Neutrophil (primary cell): ENCODE results near the gene TTLL9.

Experiments
- H3K27ac ChIP-seq: fragments of 200-600 bp; sonication (generic); 2 replicates; pipeline ENCODE4 v1.5.1; 2016; ENCODE audit warnings: mild to moderate bottlenecking, moderate library complexity
- H3K27me3 ChIP-seq: fragments of 200-600 bp; sonication (generic); 2 replicates; pipeline ENCODE4 v1.6.0; 2016; ENCODE audit warnings: mild to moderate bottlenecking
- H3K36me3 ChIP-seq: fragments of 200-600 bp; sonication (generic); 2 replicates; pipeline ENCODE4 v1.5.1; 2017
- H3K4me1 ChIP-seq, 2 experiments: fragments of 200-600 bp in 1 of 2; sonication (generic) in 1 of 2; 1 replicate in 1 of 2; 2 replicates in 1 of 2; pipeline versions ENCODE4 v1.5.1 to v1.6.1; 2013 to 2016; ENCODE audit warnings: low read depth in 1 of 2, low read length in 1 of 2, mild to moderate bottlenecking in 1 of 2, moderate library complexity in 1 of 2; ENCODE audit not compliant: control insufficient read depth in 1 of 2, insufficient read depth in 1 of 2
- H3K4me3 ChIP-seq, 2 experiments: fragments of 200-600 bp in 1 of 2; sonication (generic) in 1 of 2; 1 replicate in 1 of 2; 2 replicates in 1 of 2; pipeline ENCODE4 v1.5.1; 2013 to 2016; ENCODE audit warnings: low read depth in 1 of 2, low read length in 1 of 2, mild to moderate bottlenecking in 1 of 2, moderate library complexity in 1 of 2
- H3K9me3 ChIP-seq: fragments of 200-600 bp; sonication (generic); 2 replicates; pipeline ENCODE4 v1.5.1; 2016
- CTCF ChIP-seq: fragments of 200-600 bp; sonication (generic); IDR thresholded peaks from 2 replicates; pipeline ENCODE4 v1.5.1; 2016; ENCODE audit warnings: antibody characterized with exemption

Gene TTLL9

GRCh38 chr20:31839782-31840487, 30.5 kb upstream of the TTLL9 start:
- H3K36me3 ChIP-seq, result no peaks in the 10 kb centered on the region
- no peaks in the 10 kb centered on the region for H3K9me3 ChIP-seq
- peaks cover 7% of the 10 kb centered on the region for H3K27me3 ChIP-seq
- no peak overlapping the region for H3K27ac ChIP-seq
- no peak for TF ChIP-seq CTCF
- no peak overlapping the region for H3K4me3 ChIP-seq
- H3K4me1 ChIP-seq, result peaks cover 23% of the 10 kb centered on the region in 2 experiments

GRCh38 chr20:31840906-31841816, 29.3 kb upstream of the TTLL9 start:
- Histone ChIP-seq H3K27me3 (no peaks in the 10 kb centered on the region), H3K9me3 (no peaks in the 10 kb centered on the region), H3K4me1 (peaks cover 16 to 18% of the 10 kb centered on the region in 2 experiments), H3K27ac (no peak overlapping the region), H3K4me3 (no peak overlapping the region), H3K36me3 (no peaks in the 10 kb centered on the region)
- no peak for TF ChIP-seq CTCF

- Histone ChIP-seq H3K4me1 (peaks cover 12% of the 10 kb centered on the region in 2 experiments), H3K4me3 (no peak overlapping the region), H3K9me3 (no peaks in the 10 kb centered on the region), H3K27me3 (no peaks in the 10 kb centered on the region), H3K27ac (no peak overlapping the region), H3K36me3 (no peaks in the 10 kb centered on the region)
- no peak for TF ChIP-seq CTCF
Measured at GRCh38 chr20:31841928-31842327, 28.5 kb upstream of the TTLL9 start.

- H3K4me1 ChIP-seq, result peaks cover 9 to 12% of the 10 kb centered on the region in 2 experiments
- peaks cover 2% of the 10 kb centered on the region for H3K27me3 ChIP-seq
- H3K27ac ChIP-seq, result no peak overlapping the region
Measured at GRCh38 chr20:31842471-31843157, 27.8 kb upstream of the TTLL9 start.

More at GRCh38 chr20:31842471-31843157, 27.8 kb upstream of the TTLL9 start:
- TF ChIP-seq CTCF, result no peak
- no peaks in the 10 kb centered on the region for H3K9me3 ChIP-seq
- no peak overlapping the region for H3K4me3 ChIP-seq
- no peaks in the 10 kb centered on the region for H3K36me3 ChIP-seq
